NCI-H1105 (cell line): ENCODE measurements around the gene MATK.

Source experiments
- DNase-seq: peaks from one replicate; lab custom pipeline; 2025; lab: John Stamatoyannopoulos, UW

MATK gene, protein sequence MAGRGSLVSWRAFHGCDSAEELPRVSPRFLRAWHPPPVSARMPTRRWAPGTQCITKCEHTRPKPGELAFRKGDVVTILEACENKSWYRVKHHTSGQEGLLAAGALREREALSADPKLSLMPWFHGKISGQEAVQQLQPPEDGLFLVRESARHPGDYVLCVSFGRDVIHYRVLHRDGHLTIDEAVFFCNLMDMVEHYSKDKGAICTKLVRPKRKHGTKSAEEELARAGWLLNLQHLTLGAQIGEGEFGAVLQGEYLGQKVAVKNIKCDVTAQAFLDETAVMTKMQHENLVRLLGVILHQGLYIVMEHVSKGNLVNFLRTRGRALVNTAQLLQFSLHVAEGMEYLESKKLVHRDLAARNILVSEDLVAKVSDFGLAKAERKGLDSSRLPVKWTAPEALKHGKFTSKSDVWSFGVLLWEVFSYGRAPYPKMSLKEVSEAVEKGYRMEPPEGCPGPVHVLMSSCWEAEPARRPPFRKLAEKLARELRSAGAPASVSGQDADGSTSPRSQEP

DNA sequence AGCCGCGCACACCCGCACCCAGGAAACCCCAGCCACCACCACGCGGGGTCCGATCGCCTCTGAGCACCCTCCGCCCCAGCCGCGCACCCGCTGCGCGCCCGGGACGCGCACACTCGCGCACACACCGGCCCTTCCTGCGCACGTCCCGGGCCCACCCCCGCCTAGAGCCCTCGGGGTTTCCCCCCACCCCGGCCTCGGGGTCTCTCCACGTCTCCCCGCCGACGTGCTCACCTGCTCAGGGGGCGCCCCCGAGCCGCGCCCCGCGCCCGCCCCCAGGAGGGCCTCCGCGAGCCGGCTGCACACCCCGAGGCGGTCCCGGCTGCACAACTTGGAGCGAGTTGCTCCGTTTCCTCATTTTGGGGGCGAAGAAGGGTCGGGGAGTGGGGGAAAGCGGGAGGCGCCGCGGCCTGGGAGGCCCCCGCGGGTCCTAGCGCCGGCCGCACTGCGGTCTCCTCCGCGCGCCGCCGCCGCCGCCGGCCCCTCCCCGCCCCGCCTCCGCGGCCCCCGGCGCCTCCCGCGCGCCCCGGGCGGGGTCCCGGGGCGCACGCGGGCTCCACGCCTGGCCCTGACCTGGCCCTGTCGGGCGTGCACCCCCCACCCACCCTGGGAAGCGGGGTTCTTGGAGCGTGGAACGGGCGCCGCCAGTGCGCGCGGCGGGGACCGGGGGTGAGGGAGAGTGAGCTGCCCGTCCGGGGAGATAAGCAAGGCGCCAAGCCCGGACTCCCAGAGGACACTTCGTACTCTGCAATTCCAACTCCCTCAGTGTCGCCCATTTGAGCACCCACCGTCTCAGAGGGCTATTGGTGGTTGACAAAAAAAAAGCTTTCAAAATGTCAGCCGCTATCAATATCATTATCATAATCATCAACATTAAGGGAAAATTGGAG, at the start of gene MATK:
MATK (minus strand) TSS at position 444 of the 887 bp plus-strand sequence. CDS start 1,246 bp downstream, outside the sequence.
- DNase-seq: no peak

DNA sequence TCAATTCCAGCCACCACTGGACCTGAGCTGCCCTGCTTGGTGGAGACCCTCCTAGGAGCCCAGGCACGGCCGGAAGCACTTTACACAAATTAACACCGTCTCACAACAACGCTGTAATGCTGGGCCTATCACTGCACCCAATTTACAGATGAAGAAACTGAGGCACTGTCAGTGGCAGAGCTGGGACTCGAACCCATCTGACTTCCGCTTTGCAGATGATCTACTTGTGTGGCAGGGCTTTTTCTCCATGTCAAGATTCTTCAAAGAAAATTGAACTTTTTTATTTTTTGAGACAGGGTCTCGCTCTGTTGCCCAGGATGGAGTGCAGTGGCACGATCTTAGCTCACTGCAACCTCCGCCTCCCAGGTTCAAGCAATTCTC, 48.9 kb upstream of the MATK start:
- DNase-seq: no peak

DNA sequence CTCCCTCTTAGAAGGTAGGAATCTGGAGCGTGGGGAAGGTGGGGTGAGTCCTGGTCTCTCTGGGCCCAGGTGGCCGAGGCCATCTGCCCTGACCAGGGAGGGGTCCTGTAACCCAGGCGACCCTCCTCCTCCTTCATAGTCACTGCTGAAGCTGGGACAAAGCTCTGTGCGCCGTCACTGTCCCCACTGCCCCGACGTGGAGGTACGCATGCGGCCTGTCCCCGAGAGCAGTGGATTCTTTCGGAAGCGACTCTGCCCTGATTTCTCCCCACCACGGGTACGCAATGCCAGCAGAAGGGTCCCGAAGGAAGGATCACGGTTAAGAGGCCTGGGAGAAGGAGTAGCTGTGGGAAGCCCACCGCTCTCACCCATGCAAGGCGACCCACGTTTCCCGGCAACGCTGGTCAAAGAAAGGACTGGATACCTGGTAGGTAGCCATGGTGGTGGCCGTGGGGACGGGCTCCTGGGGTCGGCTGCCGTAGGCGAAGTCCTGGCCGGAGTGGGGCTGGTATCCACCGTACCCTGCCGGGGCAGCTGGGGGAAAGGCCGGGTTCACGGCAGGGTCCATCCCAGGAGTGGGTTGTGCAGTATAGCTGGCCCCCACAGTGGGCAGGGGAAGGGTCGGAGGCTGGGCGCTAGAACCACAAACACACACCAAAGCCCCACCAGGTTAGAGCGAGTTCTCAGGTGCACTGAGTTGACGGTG, 48.3 kb upstream of the MATK start:
- no peak for DNase-seq

DNA sequence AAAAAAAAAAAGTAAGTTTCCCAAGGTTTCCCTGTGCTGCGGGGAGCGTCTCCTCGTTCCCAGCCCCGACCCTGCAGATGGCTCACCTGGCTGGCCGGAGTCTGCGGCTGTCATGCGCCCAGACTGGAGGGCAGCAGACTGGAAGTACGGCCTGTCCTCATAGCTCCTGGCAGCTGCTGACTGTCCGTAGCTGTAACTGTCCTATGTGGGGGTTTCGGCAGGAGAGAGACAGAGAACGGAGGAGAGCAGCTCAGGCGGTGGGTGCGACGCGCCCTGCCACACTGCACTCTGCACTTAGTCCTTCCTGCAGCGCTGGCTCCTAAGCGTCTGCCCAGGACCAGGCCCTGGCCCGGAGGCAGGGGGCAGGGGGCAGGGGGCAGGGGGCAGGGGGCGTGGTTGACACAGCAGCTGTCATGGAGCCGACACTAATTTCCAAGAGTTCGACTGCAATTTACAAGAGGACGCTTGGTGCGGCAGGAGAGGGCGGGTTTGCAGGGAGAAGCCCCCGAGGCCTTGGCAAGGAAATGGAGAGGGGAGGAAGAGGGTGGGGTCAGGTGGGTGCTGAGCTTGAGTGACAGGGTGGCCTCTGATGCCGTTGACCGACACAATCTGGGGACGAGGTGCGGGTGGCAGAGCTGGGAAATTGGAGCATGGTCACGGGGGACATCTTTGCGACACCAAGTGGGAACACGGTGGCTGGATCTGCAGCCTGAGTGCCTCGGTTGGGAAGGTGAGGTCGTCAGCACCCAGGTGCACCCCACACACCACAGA, 47.6 kb upstream of the MATK start:
- no peak for DNase-seq

DNA sequence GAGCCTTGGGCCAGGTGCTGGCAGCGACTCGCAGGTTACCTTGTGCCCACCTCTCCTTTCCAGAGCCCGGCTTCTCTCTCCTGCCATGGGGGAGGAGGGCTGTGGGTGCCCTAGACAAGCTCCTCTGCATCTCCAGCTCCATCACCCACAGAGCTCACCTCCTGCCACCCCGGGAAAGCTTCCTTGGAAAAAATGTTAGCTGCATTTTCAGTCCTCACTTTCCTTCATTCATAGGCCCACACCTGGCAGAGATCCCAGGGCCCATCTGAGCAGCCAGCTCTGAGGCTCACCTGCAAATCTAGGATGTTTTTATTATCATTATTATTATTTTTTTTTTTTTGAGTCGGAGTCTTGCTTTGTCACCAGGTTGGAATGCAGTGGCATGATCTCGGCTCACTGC, 45.8 kb upstream of the MATK start:
- no peak for DNase-seq

DNA sequence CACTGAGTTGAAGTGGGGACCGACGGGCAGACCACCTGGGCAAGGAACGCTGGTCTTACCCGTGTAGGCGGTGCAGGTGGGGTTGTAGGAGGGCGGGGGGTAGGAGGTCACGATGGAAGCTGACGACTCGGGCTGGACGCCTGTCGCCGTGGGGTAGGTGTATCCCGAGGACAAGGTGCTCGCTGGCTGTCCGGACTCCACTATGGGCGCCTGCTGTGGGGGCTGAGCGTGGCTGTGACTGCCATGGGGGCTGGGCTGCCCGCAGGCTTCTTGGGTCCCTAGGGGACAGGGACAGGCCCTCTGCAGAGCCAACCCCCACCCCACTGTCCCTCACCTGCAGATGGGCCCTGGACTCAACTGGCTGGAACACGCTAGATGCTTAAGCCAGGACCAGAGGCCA, 45.4 kb upstream of the MATK start:
- no peak for DNase-seq

DNA sequence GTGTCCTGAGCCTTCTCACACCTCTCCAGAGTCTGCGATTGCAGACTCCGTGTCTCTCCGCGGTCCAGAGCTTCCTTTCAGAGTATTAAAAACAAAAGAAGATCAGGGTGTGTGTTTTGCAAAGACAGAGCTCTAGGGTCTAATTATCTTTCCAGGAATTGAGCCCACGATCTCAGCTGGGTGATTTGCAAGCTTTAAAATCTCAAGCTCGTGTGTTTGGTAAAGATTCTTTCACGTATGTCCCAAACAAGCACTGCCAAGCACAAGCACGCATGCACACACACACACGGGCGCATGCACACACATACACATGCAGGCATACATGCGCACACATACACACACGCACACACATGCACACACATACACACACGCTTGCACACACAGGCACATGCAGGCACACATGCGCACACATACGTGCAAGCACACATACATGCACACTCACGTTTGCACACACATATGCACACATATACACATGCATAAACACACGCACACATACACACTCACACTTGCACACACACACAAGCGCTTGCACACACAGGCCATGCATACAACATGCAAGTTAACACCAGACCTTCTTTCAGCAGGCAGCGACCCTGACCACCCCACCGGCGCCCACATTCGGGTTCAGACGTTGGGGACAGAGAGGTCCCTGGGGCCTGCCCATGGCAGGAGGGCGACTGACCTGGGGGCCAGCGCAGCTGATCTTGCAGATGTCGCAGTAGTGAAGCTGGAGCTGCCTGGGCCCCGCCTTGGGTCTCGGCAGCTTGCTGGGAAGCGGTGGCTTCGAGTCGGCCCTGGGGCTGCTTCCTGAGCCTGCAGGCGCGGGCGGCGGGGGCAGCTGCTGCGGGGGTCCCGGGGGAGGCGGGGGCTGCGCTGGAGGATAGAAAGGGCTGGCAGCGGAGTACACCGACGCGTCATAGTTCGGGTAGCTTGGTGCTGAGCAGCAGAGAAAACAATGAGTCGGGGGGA, 44.7 kb upstream of the MATK start:
- no peak for DNase-seq

DNA sequence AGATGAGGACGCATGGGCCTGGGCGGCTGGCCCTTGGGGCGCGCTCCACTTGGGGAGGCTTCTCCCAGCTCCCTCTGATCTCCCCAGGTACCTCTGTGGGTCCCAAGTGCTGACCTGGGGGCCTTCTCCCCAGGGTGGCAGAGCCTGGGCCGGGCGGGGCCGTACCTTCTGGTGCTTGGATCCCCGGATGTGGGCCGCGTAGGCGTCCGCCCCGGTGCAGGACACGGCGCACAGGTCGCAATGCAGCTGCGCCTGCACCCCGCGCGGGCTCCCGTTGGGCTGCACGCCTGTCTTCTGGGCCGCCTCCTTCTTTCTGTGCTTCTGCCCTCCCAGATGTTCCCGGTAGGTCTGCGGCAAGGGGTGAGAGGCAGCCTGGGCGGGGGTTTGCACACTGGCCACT, 41.1 kb upstream of the MATK start:
- no peak for DNase-seq

DNA sequence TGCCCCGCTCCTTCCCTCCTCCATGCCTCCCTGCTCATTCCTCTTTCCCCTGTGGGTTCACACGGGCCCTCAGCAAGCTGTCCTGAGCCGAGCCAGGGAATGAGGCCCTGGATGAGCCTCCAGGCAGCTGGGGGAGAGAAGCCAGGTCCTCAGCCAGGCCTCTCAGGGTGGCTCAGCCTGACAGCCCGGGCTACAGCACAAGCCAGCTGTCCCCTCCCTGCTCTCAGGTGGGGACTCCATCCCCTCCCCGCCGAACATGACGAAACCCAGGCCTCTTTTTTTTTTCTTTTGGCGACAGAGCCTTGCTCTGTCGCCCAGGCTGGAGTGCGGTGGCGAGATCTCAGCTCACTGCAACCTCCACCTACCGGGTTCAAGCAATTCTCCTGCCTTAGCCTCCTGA, 40.0 kb upstream of the MATK start:
- DNase-seq: no peak

DNA sequence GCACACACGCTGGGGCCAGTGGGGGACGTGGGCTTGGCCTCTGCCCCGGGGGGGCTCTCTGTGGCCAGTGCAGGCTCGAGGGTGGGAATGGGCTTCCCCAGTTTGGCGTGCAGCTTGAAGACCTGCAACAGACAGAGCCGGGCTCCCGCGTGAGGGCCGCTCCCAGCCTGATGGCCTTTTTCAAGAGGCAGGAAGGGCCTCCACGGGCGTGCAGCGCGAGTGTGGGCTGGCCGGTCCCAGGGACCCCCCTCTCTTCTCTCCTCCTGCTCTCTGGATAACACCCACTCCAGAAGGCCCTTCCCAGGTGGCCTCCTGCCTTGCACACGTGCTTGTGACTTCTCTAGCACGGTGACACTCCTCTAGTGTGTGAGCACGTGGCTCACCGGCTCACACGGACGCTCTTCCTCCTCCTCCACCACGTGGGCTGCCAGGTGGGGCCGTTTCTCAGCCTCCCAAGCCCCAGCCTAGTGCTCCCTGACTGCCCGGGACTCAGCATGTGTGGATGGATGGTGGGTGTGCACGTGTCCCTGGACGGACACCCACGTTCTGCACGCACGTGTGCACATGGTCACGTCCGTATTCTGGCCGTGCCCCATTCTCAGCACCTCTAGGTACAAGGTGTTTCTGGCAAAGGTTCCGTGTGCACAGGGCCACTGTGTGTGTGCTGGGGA, 39.2 kb upstream of the MATK start:
- no peak for DNase-seq

DNA sequence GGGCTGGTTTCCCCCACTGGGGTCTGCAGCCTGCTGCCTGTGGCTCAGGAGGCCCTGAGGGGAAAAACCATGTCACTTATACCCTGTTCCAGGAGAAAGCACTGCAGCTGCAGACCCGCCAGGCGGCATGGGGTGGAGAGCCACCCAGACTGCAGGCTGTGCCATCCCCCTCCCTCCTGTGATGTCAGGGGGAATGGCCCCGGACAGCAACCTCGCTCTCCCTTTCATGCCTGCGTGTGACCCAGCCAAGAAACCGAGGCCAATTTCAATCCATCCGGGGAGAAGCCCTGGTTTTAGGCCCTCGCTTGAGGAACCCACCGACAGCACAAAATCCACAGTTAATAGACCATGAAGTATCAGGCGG, 37.2 kb upstream of the MATK start:
- DNase-seq: no peak

DNA sequence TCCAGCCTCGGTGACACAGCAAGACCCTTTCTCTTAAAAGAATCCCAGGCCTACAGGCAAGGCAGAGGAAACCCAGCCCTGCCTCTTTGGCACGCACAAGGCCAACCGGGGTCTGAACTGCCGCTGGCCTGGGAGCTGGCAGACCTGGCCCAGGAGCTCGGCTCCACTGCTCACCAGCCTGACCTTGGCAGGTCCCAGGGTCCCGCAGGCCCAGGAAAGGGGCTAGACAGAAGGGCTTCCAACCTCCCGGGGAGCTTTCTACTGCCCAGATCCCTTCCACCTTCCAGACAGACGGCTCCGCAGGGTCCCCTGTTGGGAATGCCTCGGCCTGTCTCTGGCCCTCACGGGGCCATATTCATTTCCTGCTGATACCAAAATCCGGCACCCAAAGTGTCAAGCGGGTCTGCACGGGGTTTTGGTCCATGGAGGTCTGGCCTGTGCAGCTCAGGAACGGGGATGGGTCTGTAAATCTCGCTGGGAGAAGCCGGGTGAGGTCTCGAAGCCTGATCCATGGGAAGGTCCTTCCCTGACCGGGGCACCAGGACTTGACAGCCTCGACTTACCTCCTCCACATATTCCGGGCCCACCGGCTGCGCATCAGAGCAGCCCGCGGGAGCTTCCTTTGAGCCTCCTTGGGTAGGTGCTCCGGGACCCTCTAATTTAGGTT, 36.6 kb upstream of the MATK start:
- no peak for DNase-seq

DNA sequence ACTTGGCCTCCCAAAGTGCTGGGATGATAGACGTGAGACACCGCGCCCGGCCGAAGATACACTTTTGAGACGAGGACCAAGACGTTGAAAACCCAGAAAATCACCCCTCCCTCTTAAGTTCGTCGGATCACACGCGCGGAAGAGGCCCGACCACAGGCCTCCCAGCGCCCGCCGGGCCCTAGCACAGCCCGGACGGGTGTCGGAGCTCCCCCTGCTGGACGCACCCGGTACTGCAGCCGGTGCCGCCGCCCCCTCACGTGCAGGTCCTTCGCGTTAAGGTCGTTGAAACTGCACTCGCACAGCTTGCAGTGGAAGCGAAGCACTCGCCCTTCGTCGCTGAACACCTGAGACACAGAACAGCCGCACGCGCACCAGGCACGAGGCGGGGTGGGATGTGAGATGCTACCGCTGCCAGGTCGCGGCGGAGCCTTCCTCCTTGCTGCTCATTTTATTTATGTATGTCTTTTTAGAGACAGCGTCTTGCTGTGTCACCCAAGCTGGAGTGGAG, 35.7 kb upstream of the MATK start:
- no peak for DNase-seq

DNA sequence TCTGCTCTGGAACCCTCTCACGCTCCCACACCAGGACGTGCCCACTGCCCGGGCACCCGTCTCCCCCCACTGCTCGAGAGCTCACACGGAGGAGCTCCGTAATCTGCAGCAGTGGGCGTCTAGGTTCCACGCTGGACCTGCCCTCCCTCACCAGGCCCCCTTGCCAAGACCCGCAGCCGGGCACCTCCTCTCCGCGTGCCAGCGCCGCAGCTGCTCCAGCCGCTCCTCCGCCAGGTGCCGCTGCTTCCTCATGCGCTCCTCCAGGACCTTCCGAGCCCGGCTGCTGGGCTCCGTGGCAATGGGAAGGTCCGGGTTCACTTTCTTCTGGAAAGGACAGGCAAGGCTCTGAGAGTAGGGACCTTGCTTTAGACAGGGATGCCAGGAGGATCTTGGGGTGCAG, 35.0 kb upstream of the MATK start:
- no peak for DNase-seq

DNA sequence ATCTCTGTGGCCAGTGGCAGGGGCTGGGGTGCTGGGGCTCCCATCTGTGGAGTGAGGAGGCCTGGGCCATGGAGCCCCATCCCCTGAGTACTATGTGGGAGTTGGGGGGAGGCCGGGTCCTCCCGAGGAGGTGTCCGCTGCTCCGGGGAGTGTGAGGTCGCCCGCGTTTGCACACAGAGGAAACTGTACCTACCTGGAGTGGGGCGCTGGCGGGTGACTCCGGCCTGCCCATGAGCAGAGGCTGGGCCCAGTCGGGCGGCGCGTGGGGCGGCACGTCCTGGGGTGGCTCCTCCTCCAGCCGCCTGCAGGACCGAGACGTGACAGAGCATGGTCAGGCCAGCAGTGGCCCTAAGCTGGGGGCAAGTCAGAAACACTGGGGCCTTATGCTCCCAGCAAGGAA, 33.8 kb upstream of the MATK start:
- no peak for DNase-seq

DNA sequence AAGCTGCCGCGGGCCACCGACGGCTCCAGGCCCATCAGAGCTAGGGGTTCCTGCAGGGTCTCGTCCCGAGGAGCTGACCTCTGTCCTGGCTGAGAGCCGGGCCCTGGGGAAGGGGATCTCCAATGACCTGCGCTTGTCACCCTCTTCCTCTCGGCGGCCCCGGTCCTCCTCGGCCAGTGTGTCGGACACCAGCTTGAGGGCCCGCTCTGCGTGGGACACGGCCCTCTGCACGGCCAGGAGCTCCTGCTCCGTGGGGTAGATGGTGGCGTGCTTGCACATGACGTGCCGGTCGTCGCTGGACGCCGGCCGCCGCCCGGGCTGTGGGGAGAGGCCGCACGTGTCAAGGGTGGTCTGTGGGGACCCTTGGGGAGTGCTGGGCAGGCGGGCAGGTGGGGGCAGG, 32.7 kb upstream of the MATK start:
- no peak for DNase-seq

DNA sequence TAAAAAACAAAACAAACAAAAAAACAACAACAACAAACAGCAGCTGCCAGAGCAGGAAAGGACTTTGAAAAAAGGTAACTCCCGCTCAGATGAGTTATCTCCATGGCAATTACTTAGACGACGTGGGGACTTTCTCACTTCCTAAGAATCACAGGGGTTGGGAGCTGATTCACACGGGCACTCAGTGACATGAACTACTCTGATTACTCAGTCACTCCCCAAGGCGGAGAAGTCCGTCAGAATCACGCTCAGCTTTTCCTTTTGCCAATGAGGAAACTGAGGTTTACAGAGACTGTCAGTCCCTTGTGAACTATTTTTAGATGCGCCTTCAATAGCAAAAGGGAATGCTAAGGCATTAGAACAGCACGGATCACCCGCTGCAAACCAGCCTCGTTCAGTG, 32.3 kb upstream of the MATK start:
- no peak for DNase-seq

DNA sequence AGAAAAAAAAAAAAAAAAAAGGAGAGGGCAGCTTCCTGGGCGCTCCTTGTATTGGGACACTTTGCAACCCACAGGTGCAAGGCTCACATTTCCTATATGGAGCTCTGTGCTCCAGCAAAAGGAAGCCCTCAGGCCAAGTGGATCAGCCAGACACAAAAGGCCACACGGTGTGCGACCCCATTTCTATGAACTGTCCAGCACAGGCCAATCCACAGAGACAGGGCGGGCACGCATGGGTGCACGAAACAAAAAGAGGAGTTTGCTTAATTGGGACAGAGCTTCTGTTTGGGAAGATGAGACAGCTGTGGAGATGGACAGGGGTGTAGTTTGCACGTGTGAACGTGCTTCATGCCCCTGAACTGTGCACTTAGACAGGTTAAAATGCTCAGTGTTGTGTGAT, 31.6 kb upstream of the MATK start:
- DNase-seq: no peak

DNA sequence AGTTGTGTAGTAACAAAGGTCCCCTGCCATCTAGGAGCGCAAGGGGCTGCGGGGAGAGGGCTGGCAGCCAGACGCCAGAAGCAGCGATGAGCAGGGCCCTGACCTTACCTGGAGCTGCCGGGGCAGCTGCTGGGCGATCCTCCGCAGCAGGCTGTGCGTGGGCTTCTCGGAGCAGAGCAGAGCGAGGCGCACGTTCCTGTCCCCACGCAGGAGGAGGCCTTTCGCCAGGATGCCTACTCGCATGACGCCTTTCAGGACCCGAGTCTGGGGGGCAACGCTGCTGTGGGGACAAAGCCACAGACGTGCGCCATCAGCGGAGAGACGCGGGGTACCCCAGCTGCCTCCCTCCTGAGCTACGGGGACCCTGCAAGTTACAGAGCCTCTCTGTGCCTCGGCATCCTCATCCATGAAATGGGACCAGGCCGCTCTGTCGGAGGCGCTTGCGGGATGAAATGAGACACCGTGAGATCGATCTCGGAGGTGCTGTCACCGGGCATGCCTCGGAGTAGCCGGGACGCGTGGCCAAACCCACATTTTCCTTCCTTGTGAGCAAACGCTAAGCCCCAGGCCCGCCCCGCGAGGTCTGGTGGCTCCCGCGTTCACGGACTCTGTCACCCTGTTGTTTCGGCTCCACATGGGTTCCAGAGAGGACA, 30.5 kb upstream of the MATK start:
- no peak for DNase-seq
